OCI-LY7 (cell line): ENCODE measurements around the gene ZFYVE9.

ENCODE experiments used
- EZH2phosphoT487 ChIP-seq: fragments of 200-600 bp; sonication (generic); IDR thresholded peaks from 2 replicates; pipeline ENCODE4 v1.6.1; 2018; ENCODE audit warnings: low read depth, borderline replicate concordance, mild to moderate bottlenecking, mixed run types, antibody characterized with exemption, low read length, moderate library complexity, mixed read lengths
- TF ChIP-seq, protein P1 (sequence below): fragments of 200-600 bp; sonication (generic); conservative IDR thresholded peaks from 2 replicates; pipeline ENCODE4 v1.5.1; 2014; ENCODE audit warnings: mild to moderate bottlenecking, antibody characterized with exemption, low read length, moderate library complexity, mixed read lengths

DNA sequence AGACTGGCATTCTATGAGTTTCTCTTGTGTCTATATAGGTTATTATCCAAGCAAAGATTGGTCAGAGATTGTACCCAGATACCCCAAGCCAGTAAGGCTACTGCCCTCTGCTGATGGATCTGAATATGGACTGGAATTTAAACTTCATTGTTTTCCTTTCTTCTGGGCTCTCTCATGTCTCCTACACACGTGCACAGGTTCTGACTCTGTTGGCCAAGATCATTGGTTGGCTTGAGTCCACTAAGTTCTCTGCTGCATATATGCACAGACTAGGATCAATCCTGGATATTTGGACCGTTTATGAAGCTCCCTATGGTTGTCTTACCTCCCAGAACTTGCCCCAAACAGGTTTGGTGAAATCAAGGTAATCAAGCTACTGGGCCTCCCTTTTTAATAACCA lies 154.5 kb downstream of the ZFYVE9 start:
- TF ChIP-seq, protein P1, sequence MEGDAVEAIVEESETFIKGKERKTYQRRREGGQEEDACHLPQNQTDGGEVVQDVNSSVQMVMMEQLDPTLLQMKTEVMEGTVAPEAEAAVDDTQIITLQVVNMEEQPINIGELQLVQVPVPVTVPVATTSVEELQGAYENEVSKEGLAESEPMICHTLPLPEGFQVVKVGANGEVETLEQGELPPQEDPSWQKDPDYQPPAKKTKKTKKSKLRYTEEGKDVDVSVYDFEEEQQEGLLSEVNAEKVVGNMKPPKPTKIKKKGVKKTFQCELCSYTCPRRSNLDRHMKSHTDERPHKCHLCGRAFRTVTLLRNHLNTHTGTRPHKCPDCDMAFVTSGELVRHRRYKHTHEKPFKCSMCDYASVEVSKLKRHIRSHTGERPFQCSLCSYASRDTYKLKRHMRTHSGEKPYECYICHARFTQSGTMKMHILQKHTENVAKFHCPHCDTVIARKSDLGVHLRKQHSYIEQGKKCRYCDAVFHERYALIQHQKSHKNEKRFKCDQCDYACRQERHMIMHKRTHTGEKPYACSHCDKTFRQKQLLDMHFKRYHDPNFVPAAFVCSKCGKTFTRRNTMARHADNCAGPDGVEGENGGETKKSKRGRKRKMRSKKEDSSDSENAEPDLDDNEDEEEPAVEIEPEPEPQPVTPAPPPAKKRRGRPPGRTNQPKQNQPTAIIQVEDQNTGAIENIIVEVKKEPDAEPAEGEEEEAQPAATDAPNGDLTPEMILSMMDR: peak; percentile 87
- no peak for TF ChIP-seq EZH2phosphoT487
